ENCODE measurements around the gene GRID2. TPM values are rescaled to one million over a fixed set of nuclear protein-coding genes. Genes with fewer than 3 reads are reported as not detected.

Gene GRID2
- polyA plus RNA-seq, 1 experiment = not detected

DNA sequence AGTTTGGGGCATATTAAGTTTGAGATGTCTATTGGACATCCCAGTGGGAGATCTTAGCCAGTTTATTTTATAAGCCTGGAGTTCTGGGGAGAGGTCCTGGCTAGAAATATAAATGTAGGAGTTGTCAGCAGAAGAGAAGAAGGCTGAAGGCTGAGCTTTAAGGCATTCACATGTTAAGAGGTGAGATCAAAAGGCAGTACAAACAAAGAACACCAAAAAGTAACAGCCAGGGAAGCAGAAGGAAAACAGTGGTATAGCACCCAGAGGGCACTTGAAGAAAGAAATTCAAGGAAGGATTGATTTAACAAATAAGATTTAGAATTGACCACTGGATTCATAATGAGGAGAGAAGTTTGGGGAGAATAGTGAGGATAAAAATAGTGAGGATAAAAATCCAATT lies 1383.5 kb downstream of the GRID2 start:
- POLR2A ChIA-PET = no interaction called here
- TF ChIP-seq, protein P1, sequence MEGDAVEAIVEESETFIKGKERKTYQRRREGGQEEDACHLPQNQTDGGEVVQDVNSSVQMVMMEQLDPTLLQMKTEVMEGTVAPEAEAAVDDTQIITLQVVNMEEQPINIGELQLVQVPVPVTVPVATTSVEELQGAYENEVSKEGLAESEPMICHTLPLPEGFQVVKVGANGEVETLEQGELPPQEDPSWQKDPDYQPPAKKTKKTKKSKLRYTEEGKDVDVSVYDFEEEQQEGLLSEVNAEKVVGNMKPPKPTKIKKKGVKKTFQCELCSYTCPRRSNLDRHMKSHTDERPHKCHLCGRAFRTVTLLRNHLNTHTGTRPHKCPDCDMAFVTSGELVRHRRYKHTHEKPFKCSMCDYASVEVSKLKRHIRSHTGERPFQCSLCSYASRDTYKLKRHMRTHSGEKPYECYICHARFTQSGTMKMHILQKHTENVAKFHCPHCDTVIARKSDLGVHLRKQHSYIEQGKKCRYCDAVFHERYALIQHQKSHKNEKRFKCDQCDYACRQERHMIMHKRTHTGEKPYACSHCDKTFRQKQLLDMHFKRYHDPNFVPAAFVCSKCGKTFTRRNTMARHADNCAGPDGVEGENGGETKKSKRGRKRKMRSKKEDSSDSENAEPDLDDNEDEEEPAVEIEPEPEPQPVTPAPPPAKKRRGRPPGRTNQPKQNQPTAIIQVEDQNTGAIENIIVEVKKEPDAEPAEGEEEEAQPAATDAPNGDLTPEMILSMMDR (IDR thresholded peaks at IDR 0.05; ENCODE audit: low read depth, low read length) = no peak

GRCh38 chr4:93688978-93689377 lies 1385.2 kb downstream of the GRID2 start:
- no peak for DNase-seq (ENCODE audit: low read depth, low spot score)
- Histone ChIP-seq H3K4me3 (ENCODE audit: low read depth, low read length) (no peak overlapping the region), H3K27me3 (ENCODE audit: control insufficient read depth, insufficient read depth, low read length) (no peaks in the 10 kb centered on the region), H3K9me3 (ENCODE audit: control insufficient read depth, insufficient read depth, low read length) (no peaks in the 10 kb centered on the region), H3K27ac (ENCODE audit: low read depth, low read length) (no peak overlapping the region)
- POLR2A ChIA-PET = no interaction called here
- CTCF ChIA-PET = no interaction called here
- TF ChIP-seq, protein P1 (IDR thresholded peaks at IDR 0.05; ENCODE audit: low read depth, low read length) = no peak

More for the DNA sequence above, 1383.5 kb downstream of the GRID2 start:
- Histone ChIP-seq H3K27ac (ENCODE audit: low read depth, low read length) (no peak overlapping the region), H3K4me3 (ENCODE audit: low read depth, low read length) (no peak overlapping the region), H3K9me3 (ENCODE audit: control insufficient read depth, insufficient read depth, low read length) (no peaks in the 10 kb centered on the region), H3K27me3 (ENCODE audit: control insufficient read depth, insufficient read depth, low read length) (no peaks in the 10 kb centered on the region)
- CTCF ChIA-PET = no interaction called here
- DNase-seq (ENCODE audit: low read depth, low spot score) = no peak

DNA sequence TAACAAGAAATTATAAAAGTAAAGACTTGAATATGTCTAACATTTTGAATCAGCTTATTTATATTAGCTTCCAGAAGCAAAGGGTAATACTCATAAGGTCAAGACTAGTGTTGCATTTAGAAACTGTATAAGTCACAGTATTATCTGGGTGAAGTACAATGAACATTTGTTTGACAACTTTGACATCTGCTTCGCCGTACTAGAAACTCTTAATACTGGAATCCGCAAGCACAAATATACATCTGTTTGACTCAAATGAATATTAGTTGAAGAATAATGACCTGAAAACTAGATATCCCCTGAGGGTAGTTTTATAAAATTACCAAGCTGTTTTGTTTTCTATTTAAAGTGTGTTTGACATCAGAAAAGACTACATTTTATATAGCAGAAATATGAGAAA lies 1389.4 kb downstream of the GRID2 start:
- no peak overlapping the region for H3K27ac ChIP-seq (ENCODE audit: low read depth, low read length)
- TF ChIP-seq, protein P1 (IDR thresholded peaks at IDR 0.05; ENCODE audit: low read depth, low read length) = no peak
- POLR2A ChIA-PET = no interaction called here
- no peak overlapping the region for H3K4me3 ChIP-seq (ENCODE audit: low read depth, low read length)
- DNase-seq (ENCODE audit: low read depth, low spot score) = no peak
- H3K27me3 ChIP-seq (ENCODE audit: control insufficient read depth, insufficient read depth, low read length) = no peaks in the 10 kb centered on the region
- no peaks in the 10 kb centered on the region for H3K9me3 ChIP-seq (ENCODE audit: control insufficient read depth, insufficient read depth, low read length)
- CTCF ChIA-PET = no interaction called here

DNA sequence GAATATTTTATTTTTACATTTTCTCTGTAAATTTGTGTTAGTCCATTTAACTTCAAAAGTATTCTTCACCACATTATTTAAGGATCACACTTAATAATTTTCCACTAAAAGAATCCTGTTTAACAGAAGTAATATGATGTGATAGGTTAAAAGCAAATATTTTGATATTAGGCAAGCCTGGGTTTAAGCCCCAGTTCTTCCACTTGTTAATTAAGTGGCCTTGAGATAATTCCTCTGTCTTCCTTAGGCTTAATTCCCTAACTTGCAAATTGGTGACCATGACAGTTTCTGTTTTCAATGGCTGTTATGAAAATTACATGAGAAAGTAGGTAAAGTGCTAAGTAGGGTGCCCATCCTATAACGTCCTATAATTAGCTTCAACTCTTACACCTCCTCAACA lies 1394.9 kb downstream of the GRID2 start:
- TF ChIP-seq, protein P1 (IDR thresholded peaks at IDR 0.05; ENCODE audit: low read depth, low read length) = no peak
- ChIA-PET CTCF (no interaction called here), POLR2A (no interaction called here)
- no peak for DNase-seq (ENCODE audit: low read depth, low spot score)
- H3K27me3 ChIP-seq (ENCODE audit: control insufficient read depth, insufficient read depth, low read length) = no peaks in the 10 kb centered on the region
- no peak overlapping the region for H3K27ac ChIP-seq (ENCODE audit: low read depth, low read length)
- no peaks in the 10 kb centered on the region for H3K9me3 ChIP-seq (ENCODE audit: control insufficient read depth, insufficient read depth, low read length)
- no peak overlapping the region for H3K4me3 ChIP-seq (ENCODE audit: low read depth, low read length)

- Histone ChIP-seq H3K4me3 (ENCODE audit: low read depth, low read length) (no peak overlapping the region), H3K9me3 (ENCODE audit: control insufficient read depth, insufficient read depth, low read length) (no peaks in the 10 kb centered on the region), H3K27me3 (ENCODE audit: control insufficient read depth, insufficient read depth, low read length) (no peaks in the 10 kb centered on the region), H3K27ac (ENCODE audit: low read depth, low read length) (no peak overlapping the region)
- DNase-seq (ENCODE audit: low read depth, low spot score) = no peak
- ChIA-PET POLR2A (interaction anchor here (0.6 kb wide), 1 partner anchor 834 kb away, joined by 4 read pairs; no protein-coding TSS in a partner anchor), CTCF (interaction anchor here (1.0 to 1.1 kb wide), 2 partner anchors 9 kb away, joined by 3 read pairs; no protein-coding TSS in a partner anchor)
- TF ChIP-seq, protein P1 (IDR thresholded peaks at IDR 0.05; ENCODE audit: low read depth, low read length) = no peak
Observed at GRCh38 chr4:93700571-93700970, 1396.8 kb downstream of the GRID2 start.

All from AG04450 (cell line).